Effector CD8-positive, alpha-beta T cell (primary cell): ENCODE data around the gene GPR183.
A peak's percentile ranks its signal among the peaks of the same experiment; 100 is the strongest.

Experiments used
- DNase-seq: peaks from one replicate; lab custom pipeline; 2025; lab: John Stamatoyannopoulos, UW

Gene GPR183

GRCh38 chr13:99339736-99340397 is 32.7 kb upstream of the GPR183 start:
- DNase-seq, result no peak

GRCh38 chr13:99339230-99339721 is 32.1 kb upstream of the GPR183 start:
- no peak for DNase-seq

GRCh38 chr13:99335603-99336002 is 28.4 kb upstream of the GPR183 start:
- no peak for DNase-seq

GRCh38 chr13:99335087-99335486 is 27.9 kb upstream of the GPR183 start:
- DNase-seq, result no peak

- no peak for DNase-seq
Observed at GRCh38 chr13:99334221-99334620, 27.0 kb upstream of the GPR183 start.

GRCh38 chr13:99332456-99332855 is 25.3 kb upstream of the GPR183 start:
- no peak for DNase-seq

- no peak for DNase-seq
Observed at GRCh38 chr13:99331881-99332293, 24.7 kb upstream of the GPR183 start.

GRCh38 chr13:99330942-99331341 is 23.7 kb upstream of the GPR183 start:
- no peak for DNase-seq

GRCh38 chr13:99329477-99329876 is 22.3 kb upstream of the GPR183 start:
- DNase-seq, result no peak

GRCh38 chr13:99327761-99328160 is 20.6 kb upstream of the GPR183 start:
- DNase-seq, result no peak

GRCh38 chr13:99327126-99327525 is 19.9 kb upstream of the GPR183 start:
- no peak for DNase-seq

- DNase-seq, result no peak
Observed at GRCh38 chr13:99326012-99326411, 18.8 kb upstream of the GPR183 start.

- DNase-seq, result no peak
Observed at GRCh38 chr13:99323488-99323887, 16.3 kb upstream of the GPR183 start.

- no peak for DNase-seq
Observed at GRCh38 chr13:99322297-99323103, 15.3 kb upstream of the GPR183 start.

GRCh38 chr13:99321709-99322108 is 14.5 kb upstream of the GPR183 start:
- DNase-seq, result no peak

GRCh38 chr13:99320693-99321481 is 13.7 kb upstream of the GPR183 start:
- no peak for DNase-seq

- no peak for DNase-seq
Observed at GRCh38 chr13:99316657-99317256, 9.6 kb upstream of the GPR183 start.

GRCh38 chr13:99316224-99316623 is 9.0 kb upstream of the GPR183 start:
- DNase-seq, result no peak

- no peak for DNase-seq
Observed at GRCh38 chr13:99315186-99315585, 8.0 kb upstream of the GPR183 start.

- peak; percentile 19 for DNase-seq
Observed at GRCh38 chr13:99314640-99315176, 7.5 kb upstream of the GPR183 start.

GRCh38 chr13:99313941-99314340 is 6.7 kb upstream of the GPR183 start:
- no peak for DNase-seq

- DNase-seq, result no peak
Observed at GRCh38 chr13:99313501-99313900, 6.3 kb upstream of the GPR183 start.
